Measurements from ENCODE around the gene ARSB.

Gene ARSB

DNA sequence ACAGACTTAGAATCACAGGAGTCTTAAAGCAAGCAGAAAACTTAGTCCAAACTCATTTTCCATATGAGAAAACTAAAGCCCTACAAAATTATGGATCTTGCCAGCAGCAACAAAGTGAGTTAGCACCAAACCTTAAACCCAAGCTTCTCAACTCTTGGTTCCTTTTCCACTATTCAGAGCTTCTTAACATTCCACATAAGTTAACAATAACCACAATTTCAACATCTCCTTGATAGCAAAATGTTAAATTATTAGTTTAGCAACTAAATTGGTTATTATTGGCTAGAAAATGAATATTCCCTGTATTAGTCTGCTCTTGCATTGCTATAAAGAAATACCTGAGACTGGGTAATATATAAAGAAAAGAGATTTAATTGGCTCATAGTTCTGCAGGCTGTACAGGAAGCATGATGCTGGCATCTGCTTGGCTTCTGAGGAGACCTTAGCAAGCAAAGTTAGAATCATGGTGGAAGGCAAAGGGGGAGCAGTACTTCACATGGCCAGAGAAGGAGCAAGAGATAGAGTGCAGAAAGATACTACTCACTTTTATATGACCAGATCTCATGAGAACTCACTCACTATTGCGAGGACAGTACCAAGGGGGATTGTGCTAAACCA is 26.2 kb upstream of the ARSB start:
- DNase-seq (ENCODE audit: extremely low read depth, low read depth): no peak
- TF ChIP-seq, protein P1, sequence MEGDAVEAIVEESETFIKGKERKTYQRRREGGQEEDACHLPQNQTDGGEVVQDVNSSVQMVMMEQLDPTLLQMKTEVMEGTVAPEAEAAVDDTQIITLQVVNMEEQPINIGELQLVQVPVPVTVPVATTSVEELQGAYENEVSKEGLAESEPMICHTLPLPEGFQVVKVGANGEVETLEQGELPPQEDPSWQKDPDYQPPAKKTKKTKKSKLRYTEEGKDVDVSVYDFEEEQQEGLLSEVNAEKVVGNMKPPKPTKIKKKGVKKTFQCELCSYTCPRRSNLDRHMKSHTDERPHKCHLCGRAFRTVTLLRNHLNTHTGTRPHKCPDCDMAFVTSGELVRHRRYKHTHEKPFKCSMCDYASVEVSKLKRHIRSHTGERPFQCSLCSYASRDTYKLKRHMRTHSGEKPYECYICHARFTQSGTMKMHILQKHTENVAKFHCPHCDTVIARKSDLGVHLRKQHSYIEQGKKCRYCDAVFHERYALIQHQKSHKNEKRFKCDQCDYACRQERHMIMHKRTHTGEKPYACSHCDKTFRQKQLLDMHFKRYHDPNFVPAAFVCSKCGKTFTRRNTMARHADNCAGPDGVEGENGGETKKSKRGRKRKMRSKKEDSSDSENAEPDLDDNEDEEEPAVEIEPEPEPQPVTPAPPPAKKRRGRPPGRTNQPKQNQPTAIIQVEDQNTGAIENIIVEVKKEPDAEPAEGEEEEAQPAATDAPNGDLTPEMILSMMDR (IDR thresholded peaks at IDR 0.05; ENCODE audit: low read depth, low read length): no peak

DNA sequence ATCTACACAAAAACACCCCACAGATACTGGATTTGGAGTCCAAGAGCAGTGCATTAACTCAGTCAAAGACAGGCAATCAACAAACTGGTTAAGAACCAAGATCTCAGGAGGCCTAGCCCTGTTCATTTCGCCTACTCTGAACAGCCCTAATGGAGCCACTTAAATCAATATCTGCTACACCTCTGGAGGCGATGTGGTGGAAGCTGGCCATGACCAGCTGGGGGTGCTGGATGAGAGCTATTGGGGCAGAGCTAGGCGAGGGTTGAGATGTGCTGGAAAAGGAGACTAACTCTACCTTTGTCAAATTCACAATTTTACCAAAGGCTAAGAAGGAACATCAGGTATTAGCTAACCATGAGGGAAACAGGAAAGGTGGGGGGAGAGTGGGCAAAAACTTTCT is 23.3 kb upstream of the ARSB start:
- DNase-seq (ENCODE audit: extremely low read depth, low read depth): no peak
- TF ChIP-seq, protein P1 (IDR thresholded peaks at IDR 0.05; ENCODE audit: low read depth, low read length): no peak

DNA sequence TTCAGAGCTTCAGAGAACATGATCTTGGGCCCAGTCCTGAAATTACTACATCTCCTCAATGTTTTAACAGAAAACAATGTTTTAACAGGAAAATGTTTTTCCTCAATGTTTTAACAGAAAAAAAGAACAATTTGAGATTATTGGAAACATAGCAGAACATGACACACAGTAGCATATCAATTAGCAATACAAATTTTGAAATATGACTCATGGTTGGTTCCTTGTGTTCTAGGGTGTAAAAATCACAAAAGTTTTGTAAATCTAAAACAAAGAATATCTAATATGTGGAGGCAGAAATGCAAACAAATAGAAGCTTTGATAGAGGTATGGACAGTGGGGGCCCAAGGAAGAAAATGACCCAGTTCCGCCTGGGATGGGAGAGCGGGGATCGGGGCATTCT is 22.8 kb upstream of the ARSB start:
- no peak for DNase-seq (ENCODE audit: extremely low read depth, low read depth)
- TF ChIP-seq, protein P1 (IDR thresholded peaks at IDR 0.05; ENCODE audit: low read depth, low read length): no peak

DNA sequence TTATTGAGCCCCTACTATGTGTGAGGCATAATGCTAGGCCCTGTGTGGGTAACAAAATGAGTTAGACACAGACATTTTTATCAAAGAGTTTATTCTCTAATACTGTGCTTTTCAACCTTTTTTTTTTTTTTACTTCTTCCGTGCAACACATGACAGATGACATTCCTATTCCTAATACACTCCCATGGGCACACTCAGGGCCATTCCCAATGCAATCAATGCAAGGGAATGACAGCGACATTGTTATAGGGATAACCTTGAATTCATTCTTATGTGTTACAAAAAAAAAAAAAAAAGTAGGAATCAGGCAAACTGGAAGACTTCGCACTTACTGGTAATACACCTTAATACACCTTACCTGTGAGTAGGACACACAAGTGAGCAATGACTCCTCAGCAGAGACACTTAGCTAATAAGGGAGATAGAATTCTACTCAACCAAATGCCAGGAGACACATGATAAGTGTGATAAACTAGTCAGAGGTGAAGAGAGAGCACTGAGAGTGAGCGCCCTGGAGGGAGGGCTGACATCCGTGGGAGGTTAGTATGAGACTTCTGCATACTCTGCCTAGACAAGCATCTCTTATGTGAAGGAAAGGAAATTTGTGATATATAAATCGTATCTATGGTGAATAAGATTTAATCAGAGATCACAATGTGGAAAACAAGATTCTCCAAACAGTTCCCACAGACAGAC is 21.0 kb upstream of the ARSB start:
- TF ChIP-seq, protein P1 (IDR thresholded peaks at IDR 0.05; ENCODE audit: low read depth, low read length): no peak
- no peak for DNase-seq (ENCODE audit: extremely low read depth, low read depth)

DNA sequence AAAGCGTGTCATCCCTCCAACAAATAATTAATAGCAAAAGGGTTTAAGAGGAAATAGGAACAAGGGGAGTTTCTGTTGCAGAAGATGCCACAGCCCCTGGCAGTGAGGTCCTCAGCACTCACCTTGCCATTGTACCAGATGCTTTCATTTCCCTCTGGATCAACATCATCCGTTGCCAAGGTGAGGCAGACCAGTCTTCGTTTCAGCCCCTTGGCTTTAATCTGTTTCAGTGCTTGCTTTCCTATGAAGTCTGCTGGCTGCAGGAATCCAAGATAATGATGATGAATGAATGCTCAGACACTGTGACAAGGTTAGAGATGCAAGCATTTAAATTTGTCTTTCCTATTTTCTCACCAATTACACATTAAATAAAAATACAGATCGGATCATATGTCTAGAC is 20.0 kb upstream of the ARSB start:
- no peak for DNase-seq (ENCODE audit: extremely low read depth, low read depth)

DNA sequence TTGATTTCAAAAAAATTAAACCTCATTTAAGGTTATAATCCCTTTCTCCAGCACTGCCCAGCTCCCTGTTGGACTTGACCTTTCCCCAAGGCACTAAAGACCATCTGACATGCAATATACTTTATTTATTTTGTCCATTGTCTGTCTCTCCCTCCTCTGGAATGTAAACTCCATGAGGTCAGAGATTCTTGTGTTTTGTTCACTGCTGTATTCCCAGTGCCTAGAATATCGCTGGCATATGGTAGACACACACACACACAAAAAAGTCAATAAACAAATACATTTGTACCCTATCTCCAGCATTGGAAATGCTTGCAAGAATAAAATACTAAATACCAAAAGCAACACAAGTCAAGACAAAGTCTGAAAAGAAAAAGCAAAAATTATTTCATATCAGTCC is 17.3 kb upstream of the ARSB start:
- TF ChIP-seq, protein P1 (IDR thresholded peaks at IDR 0.05; ENCODE audit: low read depth, low read length): no peak
- no peak for DNase-seq (ENCODE audit: extremely low read depth, low read depth)

More for the DNA sequence above, 20.0 kb upstream of the ARSB start:
- TF ChIP-seq, protein P1 (IDR thresholded peaks at IDR 0.05; ENCODE audit: low read depth, low read length): no peak

DNA sequence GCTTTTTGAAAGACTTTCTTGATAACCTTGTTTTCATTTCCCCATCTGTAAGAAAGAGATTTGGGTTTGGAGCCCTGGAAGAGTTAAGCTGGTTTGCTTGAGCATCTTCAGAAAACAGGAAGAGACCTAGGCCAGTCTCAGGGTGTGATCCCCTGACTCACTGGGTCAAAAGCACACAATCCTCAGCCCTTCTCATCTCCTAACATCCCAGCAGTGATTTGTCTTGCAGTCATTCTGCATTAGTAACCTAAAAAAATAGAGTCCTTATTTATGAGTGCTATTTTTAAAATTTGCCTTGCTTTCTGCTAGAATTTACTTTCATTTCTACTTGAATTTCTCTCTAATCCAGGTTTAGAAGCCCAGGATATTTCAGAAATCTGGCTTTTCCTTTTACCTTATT is 16.4 kb upstream of the ARSB start:
- no peak for DNase-seq (ENCODE audit: extremely low read depth, low read depth)
- TF ChIP-seq, protein P1 (IDR thresholded peaks at IDR 0.05; ENCODE audit: low read depth, low read length): no peak

Data from AG09319 (cell line).